Astrocyte of the cerebellum (primary cell): ENCODE data around the gene RABGAP1.

ENCODE experiments used
- DNase-seq: peaks from one replicate; pipeline ENCODE4 v3.0.0-alpha.2; 2011; ENCODE audit warnings: low read depth
- H3K4me3 ChIP-seq: 2 replicates; pipeline ENCODE4 v1.5.1; 2011; ENCODE audit warnings: mild to moderate bottlenecking, low read depth, low read length, moderate library complexity
- CTCF ChIP-seq: IDR thresholded peaks from 2 replicates; pipeline ENCODE4 v1.5.1; 2012; ENCODE audit warnings: low read length, low read depth, moderate library complexity, mild to moderate bottlenecking; ENCODE audit errors: missing control alignments
- in situ Hi-C: cut with HindIII; loops from 2 replicates; pipeline ENCODE4 v1.10.0; 2017; ENCODE audit warnings: low sequenced_read_pairs

The RABGAP1 gene

GRCh38 chr9:122931226-122932121 lies 9.3 kb upstream of the RABGAP1 start, which contains the start of gene ZBTB26:
ZBTB26 (minus strand) TSS chr9:122931512; CDS start chr9:122919934, 11,578 bp downstream.
- peak within 1 kb of the TSS; percentile 92 for H3K4me3 ChIP-seq
- DNase-seq, result peak; percentile 68
- no peak for TF ChIP-seq CTCF
- in situ Hi-C loops, result no loop called here

GRCh38 chr9:122936464-122936863 lies 4.4 kb upstream of the RABGAP1 start:
- no peak overlapping the region for H3K4me3 ChIP-seq
- in situ Hi-C loops, result no loop called here
- no peak for TF ChIP-seq CTCF
- no peak for DNase-seq

- TF ChIP-seq CTCF, result no peak
- H3K4me3 ChIP-seq, result no peak overlapping the region
- no peak for DNase-seq
- in situ Hi-C loops, result no loop called here
Measured at GRCh38 chr9:122936883-122937282, 3.9 kb upstream of the RABGAP1 start.

GRCh38 chr9:122939601-122940000 lies 1.2 kb upstream of the RABGAP1 start:
- in situ Hi-C loops, result no loop called here
- TF ChIP-seq CTCF, result no peak
- H3K4me3 ChIP-seq, result no peak overlapping the region
- DNase-seq, result no peak

- in situ Hi-C loops, result no loop called here
- DNase-seq, result no peak
- peak overlapping the region; percentile 22 for H3K4me3 ChIP-seq
- TF ChIP-seq CTCF, result no peak
Measured at GRCh38 chr9:122940454-122940748, 419 bp upstream of the RABGAP1 start.

- TF ChIP-seq CTCF, result no peak
- peak overlapping the region; percentile 77 for H3K4me3 ChIP-seq
- DNase-seq, result peak; percentile 39
- in situ Hi-C loops, result no loop called here
Measured at GRCh38 chr9:122941582-122942234, 888 bp downstream of the RABGAP1 start.
